ENCODE measurements around the gene HIPK2.

Gene HIPK2

GRCh38 chr7:139716156-139716942, 61.4 kb downstream of the HIPK2 start:
- DNase-seq (ENCODE audit: low read depth, low spot score), result no peak

GRCh38 chr7:139715194-139715815, 62.5 kb downstream of the HIPK2 start:
- no peak for DNase-seq (ENCODE audit: low read depth, low spot score)

- DNase-seq (ENCODE audit: low read depth, low spot score), result no peak
These were observed 63.5 kb downstream of the HIPK2 start for GRCh38 chr7:139714163-139714901.

GRCh38 chr7:139713526-139714162, 64.2 kb downstream of the HIPK2 start:
- no peak for DNase-seq (ENCODE audit: low read depth, low spot score)

- DNase-seq (ENCODE audit: low read depth, low spot score), result no peak
These were observed 64.7 kb downstream of the HIPK2 start for GRCh38 chr7:139713061-139713460.

GRCh38 chr7:139711991-139712743, 65.6 kb downstream of the HIPK2 start:
- DNase-seq (ENCODE audit: low read depth, low spot score), result no peak

GRCh38 chr7:139710036-139710435, 67.8 kb downstream of the HIPK2 start:
- no peak for DNase-seq (ENCODE audit: low read depth, low spot score)

GRCh38 chr7:139709485-139709884, 68.3 kb downstream of the HIPK2 start:
- no peak for DNase-seq (ENCODE audit: low read depth, low spot score)

- DNase-seq (ENCODE audit: low read depth, low spot score), result no peak
These were observed 69.3 kb downstream of the HIPK2 start for GRCh38 chr7:139708541-139708940.

- no peak for DNase-seq (ENCODE audit: low read depth, low spot score)
These were observed 71.0 kb downstream of the HIPK2 start for GRCh38 chr7:139706837-139707236.

- no peak for DNase-seq (ENCODE audit: low read depth, low spot score)
These were observed 73.4 kb downstream of the HIPK2 start for GRCh38 chr7:139704308-139704879.

- no peak for DNase-seq (ENCODE audit: low read depth, low spot score)
These were observed 74.1 kb downstream of the HIPK2 start for GRCh38 chr7:139703487-139704307.

- DNase-seq (ENCODE audit: low read depth, low spot score), result no peak
These were observed 74.8 kb downstream of the HIPK2 start for GRCh38 chr7:139702811-139703486.

GRCh38 chr7:139702313-139702731, 75.5 kb downstream of the HIPK2 start:
- no peak for DNase-seq (ENCODE audit: low read depth, low spot score)

GRCh38 chr7:139701908-139702307, 75.9 kb downstream of the HIPK2 start:
- DNase-seq (ENCODE audit: low read depth, low spot score), result no peak

- no peak for DNase-seq (ENCODE audit: low read depth, low spot score)
These were observed 77.1 kb downstream of the HIPK2 start for GRCh38 chr7:139700505-139701235.

- no peak for DNase-seq (ENCODE audit: low read depth, low spot score)
These were observed 77.9 kb downstream of the HIPK2 start for GRCh38 chr7:139699640-139700504.

- DNase-seq (ENCODE audit: low read depth, low spot score), result no peak
These were observed 79.0 kb downstream of the HIPK2 start for GRCh38 chr7:139698844-139699243.
